ENCODE measurements around the gene TRIM47.
A peak's percentile ranks its signal among the peaks of the same experiment; 100 is the strongest.

TRIM47 gene, protein sequence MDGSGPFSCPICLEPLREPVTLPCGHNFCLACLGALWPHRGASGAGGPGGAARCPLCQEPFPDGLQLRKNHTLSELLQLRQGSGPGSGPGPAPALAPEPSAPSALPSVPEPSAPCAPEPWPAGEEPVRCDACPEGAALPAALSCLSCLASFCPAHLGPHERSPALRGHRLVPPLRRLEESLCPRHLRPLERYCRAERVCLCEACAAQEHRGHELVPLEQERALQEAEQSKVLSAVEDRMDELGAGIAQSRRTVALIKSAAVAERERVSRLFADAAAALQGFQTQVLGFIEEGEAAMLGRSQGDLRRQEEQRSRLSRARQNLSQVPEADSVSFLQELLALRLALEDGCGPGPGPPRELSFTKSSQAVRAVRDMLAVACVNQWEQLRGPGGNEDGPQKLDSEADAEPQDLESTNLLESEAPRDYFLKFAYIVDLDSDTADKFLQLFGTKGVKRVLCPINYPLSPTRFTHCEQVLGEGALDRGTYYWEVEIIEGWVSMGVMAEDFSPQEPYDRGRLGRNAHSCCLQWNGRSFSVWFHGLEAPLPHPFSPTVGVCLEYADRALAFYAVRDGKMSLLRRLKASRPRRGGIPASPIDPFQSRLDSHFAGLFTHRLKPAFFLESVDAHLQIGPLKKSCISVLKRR

DNA sequence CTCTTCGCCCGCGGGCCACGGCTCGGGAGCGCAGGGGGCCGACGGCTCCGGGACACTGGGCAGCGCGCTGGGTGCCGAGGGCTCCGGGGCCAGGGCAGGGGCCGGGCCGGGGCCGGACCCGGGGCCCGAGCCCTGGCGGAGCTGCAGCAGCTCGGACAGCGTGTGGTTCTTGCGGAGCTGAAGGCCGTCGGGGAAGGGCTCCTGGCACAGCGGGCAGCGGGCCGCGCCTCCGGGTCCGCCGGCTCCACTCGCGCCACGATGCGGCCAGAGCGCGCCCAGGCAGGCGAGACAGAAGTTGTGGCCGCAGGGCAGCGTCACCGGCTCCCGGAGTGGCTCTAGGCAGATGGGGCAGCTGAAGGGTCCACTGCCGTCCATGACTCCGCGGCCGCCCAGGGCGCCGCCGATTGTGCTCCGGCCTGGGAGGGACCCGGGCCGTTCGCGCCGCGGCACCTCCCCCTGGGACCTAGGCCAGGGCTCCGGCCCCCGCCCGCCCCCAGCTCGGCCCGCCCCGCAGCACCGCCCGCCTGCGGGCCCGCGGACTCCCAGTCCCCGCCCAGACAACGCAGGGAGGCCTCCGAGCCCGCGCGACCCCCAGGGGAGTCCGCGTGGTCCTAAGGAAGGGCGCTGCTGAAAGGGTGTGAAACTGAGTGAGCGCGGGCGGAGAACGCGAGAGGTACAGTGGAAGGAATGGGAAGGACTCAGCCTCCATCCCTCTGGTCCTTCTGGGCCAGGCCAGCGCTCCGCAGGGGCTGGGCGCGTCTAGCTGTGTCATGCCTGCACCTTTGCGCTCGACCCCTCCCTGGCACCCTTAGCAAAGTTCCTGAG lies at the start of gene TRIM47:
TSS of gene TRIM47 (minus strand) at position 408 of the 825 bp plus-strand sequence. CDS start at position 375, 33 bp downstream.
- DNase-seq: peak in 2 of 3 experiments; percentile 67 to 70

DNA sequence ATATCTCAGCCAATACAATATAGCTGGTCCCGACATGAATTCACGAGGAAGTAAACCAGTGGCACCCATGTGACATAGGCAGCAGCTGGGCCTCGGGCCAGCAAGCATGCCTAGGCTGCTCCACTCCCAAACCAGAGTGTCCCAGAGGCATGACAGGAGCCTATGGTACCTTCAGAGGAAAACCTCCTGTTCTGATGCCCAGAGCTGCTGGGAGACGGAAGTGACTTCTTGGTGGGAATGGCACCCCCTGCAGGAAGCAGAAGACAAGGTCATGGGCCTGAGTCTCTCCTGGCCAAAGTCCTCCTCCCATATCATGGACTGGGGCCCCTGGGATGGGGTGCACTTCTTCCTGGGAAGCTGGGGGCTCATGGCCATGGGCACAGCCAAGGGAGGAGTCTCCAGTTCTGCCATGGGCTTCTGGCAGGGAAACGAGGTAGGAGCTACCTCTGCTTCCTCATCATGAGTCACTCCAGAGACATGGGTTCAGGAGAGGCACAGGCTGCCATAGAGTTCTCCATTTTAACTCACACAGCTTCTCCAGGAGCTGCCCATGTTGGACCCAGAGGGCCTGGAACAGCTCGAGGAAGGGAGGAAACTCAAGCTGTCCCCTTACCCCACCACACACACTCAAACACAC lies 49.0 kb upstream of the TRIM47 start:
- DNase-seq: peak in 2 of 3 experiments; percentile 5 to 46

- no peak for DNase-seq
Observed at GRCh38 chr17:75926456-75926855, 48.1 kb upstream of the TRIM47 start.

- DNase-seq: no peak
Observed at GRCh38 chr17:75925912-75926311, 47.5 kb upstream of the TRIM47 start.

GRCh38 chr17:75925103-75925502 lies 46.7 kb upstream of the TRIM47 start:
- no peak for DNase-seq

GRCh38 chr17:75922963-75923874 lies 44.8 kb upstream of the TRIM47 start:
- DNase-seq: no peak

GRCh38 chr17:75922173-75922961 lies 44.0 kb upstream of the TRIM47 start:
- no peak for DNase-seq

DNA sequence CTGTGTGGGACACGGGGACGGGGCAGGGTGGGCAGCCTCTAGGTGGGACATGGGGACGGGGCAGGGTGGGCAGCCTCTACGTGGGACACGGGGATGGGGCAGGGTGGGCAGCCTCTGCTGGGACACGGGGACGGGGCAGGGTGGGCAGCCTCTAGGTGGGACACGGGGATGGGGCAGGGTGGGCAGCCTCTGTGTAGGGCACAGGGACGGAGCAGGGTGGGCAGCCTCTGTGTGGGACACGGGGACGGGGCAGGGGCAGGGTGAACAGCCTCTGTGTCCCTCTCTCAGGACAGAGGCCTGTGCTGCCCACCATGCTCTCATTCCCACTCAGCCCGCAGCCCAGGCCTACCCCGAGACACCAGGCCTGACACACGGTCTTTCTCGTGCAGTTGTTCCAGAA lies 43.2 kb upstream of the TRIM47 start:
- DNase-seq: no peak

- DNase-seq: peak in 1 of 3 experiments; percentile 43
Observed at GRCh38 chr17:75920045-75920560, 41.7 kb upstream of the TRIM47 start.

DNA sequence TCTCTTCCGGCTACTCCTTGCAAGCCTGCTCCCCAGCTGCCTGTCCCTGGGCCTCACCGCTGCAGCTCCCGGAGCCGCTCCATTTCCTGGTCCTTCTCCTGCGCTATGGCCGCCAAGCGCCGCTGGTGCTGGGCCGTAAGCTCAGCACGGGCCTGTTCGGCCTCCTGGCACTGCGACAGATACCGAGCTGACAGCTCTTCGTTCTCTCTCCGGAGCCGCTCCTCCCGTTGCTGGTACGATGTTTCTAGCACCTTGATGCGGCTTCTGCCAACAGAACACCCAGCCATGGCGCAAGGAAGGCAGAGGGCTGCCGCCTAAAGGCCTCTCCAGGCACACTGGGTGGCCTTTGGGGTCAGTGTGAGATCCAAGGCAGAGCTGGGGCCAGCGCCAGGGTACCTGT lies 41.2 kb upstream of the TRIM47 start:
- DNase-seq: no peak

- no peak for DNase-seq
Observed at GRCh38 chr17:75917917-75918445, 39.6 kb upstream of the TRIM47 start.

GRCh38 chr17:75917141-75917916 lies 38.9 kb upstream of the TRIM47 start:
- peak in 2 of 3 experiments; percentile 41 to 71 for DNase-seq

DNA sequence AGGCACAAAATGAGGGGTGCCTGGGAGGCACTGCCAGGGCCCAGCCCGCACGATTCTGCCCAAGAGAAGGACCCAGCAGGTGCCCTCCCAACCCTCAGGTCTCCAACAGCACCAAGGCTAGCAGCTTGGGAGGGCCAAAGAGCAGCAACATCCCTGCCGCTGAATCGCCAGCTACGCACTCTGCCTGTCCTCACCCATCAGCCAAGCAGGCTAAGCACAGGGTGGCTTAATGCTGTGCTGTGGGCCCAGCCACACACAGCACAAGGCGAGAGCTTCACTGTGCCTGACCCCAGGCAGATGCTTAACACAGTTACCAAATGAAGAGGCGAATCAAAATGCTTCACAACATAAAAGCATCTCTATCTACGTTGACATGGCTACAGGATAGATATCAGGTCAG lies 36.9 kb upstream of the TRIM47 start:
- no peak for DNase-seq

DNA sequence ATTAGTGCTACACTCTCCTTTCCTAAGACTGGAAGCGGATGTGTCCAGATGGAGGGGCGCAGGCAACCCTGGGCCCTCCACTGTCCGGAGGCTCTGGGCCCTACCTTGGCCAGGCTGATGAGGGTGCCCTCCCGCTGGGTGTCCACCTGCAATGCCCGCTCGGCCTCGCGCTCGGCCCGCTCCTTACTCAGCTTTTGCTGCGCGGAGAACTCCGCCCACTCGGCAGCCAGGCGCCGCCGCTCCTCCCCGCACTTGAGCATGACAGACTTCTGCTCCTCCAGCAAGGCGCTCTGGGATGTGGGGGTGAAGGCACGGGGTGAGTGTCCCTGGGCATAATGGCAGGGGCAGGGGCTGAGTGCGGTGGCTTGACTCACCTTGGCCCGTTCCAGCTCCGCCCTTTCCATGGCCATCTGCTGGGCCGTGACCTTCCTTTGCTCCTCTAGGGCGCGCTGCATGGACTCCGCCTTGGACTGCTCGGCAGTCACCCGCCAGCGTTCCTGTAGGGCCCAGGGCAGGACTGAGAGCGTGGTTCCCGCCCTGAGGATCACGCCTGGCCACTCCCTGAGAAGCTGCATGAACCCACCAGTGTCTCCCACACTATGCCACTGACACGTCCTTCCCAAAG lies 36.4 kb upstream of the TRIM47 start:
- peak in 1 of 3 experiments; percentile 71 for DNase-seq

GRCh38 chr17:75913537-75914210 lies 35.3 kb upstream of the TRIM47 start:
- DNase-seq: peak in 2 of 3 experiments; percentile 3 to 42

- peak; percentile 20 to 51 (median 28) for DNase-seq
Observed at GRCh38 chr17:75910699-75911098, 32.3 kb upstream of the TRIM47 start.

GRCh38 chr17:75909812-75910274 lies 31.5 kb upstream of the TRIM47 start:
- DNase-seq: peak; percentile 73 to 95 (median 89)

All from NCI-H1417 (cell line).